Measurements from ENCODE around the gene IRF2BPL.

The IRF2BPL gene

GRCh38 chr14:77009014-77009413 is 19.5 kb downstream of the IRF2BPL start:
- no peak for DNase-seq

GRCh38 chr14:77008541-77008940 is 20.0 kb downstream of the IRF2BPL start:
- DNase-seq = no peak

DNA sequence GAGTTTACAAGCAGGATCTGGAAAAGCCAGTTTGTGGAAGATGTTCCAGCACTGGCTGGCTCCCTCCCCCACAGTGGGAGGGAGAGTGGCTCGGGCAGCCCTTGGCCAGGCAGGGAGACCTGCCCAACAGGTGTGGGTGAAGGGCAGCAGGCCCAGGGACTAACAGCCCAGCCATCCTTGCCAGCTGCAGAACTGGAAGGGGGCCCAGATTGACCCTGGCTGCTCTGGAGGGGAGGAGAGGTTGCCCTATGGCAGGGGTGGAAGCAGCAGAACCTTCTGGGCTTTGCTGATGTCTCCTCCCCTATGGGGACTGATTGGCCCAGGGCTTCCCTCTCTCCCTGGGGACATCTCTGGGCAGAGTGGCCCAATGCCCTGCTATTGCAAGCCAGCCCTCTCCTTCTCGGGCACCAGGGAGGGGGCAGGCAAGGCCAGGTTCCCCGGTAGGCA is 20.5 kb downstream of the IRF2BPL start:
- DNase-seq = no peak

- no peak for DNase-seq
Measured at GRCh38 chr14:77007183-77007974, 21.1 kb downstream of the IRF2BPL start.

DNA sequence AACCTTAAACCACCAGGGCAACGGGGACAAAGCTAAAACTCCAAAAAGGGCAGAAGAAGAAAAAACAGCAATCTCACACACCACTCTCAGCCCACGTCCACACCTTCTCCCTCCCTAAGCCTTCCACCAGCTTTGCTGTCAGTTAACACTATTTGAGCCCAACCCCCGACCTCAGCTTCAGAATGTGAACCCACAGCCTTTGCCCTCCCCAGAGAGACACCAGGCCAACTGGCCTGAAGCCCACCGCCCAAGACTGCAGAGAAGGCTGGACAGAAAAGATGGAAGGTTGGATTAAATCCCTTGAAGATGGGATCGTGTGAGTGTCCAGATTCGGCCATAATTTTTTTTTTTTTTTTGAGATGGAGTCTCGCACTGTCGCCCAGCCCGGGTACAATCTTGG is 22.4 kb downstream of the IRF2BPL start:
- DNase-seq = no peak

DNA sequence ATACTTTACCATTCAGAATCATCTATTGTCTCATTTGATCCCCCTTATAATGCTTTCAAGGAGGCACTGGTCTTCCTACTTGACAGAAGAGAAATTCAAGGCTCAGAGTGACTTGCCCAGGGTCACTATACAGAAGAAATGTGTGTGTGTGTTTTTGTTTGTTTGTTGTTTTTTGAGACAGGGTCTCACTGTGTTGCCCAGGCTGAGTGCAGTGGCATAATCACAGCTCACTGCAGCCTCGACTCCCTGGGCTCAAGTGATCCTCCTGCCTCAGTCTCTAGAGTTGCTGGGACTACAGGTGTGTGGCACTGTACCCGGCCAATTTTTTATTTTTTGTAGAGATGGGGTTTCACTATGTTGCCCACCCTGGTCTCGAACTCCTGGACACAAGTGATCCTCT is 22.9 kb downstream of the IRF2BPL start:
- DNase-seq = no peak

DNA sequence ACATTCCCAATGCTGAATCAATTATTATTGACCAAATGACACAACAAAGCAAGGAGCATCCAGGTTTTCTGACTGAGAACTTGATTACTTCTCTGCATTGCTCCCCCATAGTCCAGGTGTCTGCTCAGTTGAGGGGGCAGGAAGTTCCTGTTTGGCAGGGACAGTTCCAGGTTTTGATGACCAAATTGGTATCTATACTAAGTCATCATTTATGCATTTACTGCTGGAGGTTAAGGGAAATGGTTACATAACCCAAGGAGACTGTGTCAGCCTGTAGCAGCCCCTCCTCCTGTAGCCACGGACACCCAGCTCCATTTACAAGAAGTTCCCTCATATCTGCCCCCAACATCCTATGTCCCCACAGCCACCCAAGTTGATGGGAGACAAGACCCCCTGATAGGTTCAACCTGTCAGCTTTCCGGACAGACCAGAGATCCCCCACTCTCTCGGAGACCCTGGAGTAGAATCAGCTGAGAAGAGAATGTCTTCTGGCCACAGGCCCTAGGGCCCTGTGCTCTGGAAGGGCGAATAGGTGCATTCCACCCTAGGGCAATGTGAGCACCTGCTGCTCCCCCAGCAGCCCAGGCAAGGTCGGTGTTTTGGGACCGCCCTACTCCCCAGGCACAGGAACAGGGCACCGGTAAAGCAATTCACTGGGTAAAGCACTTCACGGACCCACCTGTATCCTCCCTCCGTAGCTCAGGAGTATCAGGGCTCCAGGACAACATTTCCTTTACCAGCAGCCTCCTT is 23.6 kb downstream of the IRF2BPL start:
- no peak for DNase-seq

DNA sequence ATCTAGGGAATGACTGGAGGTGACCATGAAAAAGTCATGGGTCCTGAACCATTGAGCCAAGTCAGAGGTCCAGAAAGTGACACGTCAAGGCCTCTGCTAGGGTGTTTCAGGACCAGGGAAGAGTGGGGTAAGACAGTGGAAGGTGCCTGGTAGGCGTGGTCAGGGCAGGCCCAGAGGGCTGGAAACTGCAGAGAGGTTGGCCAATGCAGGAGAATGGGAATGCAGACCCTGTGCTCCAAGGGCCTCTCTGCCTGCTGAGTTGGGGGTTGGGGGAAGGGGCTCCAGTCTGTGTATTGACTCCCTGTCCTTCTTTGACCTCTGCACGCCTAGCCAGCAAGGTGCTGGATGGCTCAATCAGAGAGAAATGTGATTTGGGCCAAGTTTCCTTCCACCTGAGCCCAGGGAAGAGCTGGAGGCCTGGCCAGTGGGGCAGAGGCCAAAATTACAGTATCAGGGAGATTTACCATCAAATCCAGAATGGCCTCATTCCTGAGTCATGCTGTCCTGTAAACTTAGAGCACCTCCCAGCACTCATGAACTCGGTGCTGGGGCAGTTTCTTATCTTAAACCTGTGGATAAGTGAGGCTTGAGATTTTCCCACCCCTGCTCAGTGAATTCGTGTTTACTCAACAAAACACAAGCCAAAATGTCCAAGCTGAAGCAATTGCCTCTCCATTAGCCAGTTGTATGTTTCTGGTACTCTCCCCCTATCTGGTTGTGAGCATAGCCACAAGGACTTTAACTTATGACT is 24.4 kb downstream of the IRF2BPL start:
- DNase-seq = no peak

DNA sequence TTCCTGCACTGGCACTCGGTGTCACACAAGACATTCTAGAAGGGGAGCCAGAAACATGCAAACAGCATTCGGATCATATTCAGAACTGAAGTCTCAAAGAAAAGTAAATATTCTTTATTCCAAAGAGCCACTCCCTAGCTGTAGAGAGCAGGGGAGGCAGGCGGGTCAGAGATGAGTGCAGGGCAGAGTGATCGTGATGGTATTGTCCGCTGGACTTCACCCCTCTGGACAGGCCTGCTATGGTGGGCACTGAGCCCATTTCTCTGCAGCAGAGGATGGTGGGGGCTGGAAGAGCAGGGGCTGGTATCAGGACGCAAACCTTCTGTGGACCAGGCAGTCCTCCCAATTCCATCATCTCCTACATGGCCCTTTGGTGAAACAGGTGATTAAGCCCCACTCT is 25.6 kb downstream of the IRF2BPL start:
- DNase-seq = no peak

- DNase-seq = no peak
Measured at GRCh38 chr14:77002335-77002734, 26.2 kb downstream of the IRF2BPL start.

DNA sequence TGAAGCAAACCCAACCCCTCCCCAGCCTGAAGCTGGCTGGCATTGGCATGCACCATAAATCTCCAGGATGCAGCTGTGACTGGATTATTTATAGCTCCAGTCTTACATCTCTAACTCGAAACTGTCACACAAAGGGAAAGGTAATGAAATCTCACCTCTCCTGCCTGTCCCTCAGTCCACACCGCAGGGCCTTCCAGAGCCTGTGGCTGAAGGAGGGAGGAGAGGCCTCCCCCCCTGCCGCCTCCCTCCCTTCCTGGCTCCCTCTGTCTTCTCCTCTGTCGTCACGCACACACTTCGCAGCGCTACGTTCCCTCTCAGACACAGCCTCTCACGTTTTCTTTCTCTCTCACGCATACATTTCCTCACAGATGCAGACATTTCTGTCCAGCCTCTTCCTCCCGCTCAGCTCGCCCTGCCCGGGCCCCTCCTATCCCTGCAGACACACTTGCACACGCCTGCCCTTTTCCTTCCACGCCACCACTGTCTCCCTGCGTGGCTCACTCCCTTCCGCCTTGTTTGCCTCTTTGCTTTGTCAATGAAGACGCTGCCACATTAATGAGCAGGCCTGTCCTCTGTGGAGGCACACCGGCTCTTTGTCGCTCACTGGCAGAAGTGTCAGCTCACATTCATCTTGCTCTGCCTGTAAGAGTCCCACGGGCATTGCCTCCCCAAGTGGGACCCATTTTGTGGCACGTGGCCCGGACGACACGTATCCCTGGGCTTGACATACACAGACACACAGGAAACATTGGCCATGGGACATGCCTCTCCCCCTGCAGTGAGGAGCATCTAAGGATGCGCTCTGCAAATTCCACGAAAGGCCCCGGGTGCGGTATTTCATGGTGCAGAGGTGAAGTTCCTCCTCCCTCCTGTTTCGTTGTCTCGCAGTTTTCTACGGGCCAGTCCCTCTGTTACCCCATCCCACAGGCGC is 27.9 kb downstream of the IRF2BPL start:
- DNase-seq = peak; percentile 26

DNA sequence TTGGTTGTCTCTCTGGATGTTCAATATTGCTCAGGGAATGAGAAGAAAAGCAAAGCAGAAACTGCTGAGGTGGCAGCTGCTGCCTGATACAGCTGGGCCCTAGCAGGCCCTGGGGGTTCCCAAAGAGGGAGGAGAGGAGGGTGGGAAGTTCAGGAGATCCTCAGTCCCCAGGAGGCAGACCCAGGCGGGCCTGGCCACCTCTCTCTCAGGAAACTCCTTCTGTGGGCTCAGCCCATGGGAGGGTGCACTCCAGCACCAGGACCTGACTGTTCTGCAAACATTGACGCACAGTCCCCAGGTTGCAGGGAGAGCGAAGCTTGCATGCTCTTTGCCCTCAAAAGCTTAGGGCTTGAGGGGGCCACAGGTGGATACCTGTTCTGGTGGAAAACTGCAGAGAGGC is 29.6 kb downstream of the IRF2BPL start:
- no peak for DNase-seq

DNA sequence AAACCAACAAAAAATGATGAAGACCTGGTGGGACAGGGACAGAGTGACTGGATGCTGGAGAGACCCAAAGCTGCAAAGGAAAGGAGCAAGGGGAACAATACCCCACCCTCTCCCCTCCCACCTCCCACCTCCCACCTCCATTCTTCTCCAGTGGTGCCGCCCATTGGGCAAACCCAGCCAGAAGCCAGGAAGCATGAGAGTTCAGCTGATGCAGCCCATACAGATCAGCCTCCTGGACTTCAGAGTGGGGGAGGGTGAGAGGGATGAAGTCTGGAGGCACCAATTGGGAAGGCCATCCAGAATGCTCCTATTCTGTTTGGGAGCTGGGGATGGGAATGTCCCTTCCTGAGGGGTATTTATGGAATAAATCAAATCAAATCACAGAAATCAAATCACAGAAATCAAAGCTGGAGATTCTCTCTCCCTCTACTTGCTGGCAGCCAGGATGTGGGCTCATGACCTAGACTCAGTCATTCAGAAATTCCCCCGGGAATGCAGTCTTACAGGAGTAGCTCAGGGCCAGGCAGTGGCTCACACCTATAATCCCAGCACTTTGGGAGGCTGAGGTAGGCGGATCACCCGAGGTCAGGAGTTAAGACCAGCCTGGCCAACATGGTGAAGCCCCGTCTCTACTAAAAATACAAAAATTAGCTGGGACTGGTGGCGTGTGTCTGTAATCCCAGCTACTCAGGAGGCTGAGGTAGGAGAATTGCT is 31.1 kb downstream of the IRF2BPL start:
- no peak for DNase-seq

- no peak for DNase-seq
Measured at GRCh38 chr14:76996563-76997146, 31.9 kb downstream of the IRF2BPL start.

DNA sequence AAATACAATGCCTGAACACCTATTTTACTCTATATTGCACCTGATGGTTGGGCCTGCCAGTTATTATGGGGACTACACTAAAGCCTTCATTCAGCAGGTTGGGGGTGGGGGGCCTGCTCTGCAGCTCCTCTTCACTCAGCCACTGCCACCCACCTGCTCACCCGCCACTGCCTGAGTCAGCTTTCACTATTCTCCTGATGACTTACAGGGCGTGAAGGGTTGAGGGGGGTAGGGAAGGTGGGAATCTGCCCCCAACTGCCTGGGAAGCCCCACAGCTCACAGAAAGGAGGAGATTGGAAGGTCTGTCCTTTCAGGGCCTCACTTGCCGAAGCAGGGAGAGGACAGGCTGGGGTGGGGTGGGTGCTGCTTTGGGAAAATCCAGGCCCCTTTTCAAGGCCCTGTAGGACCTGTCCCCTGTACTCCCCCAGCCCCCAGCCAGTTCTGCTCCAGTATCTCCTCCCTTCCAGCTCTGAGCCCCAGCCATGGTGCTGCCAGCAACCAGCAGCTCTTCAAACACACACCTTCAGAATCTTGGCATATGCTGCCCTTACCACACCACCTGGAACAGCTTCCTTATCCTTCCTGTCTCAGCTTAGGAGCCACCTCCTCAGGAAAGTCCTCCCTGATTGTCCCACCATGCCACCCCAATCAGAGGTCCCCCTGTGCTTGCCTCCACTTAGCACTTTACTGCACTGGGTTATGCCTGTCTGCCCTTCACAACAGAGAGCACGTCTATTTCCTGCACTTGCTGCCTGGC is 33.1 kb downstream of the IRF2BPL start:
- DNase-seq = no peak

- no peak for DNase-seq
Measured at GRCh38 chr14:76993752-76994151, 34.8 kb downstream of the IRF2BPL start.

GRCh38 chr14:76990084-76990483 is 38.4 kb downstream of the IRF2BPL start:
- DNase-seq = no peak

DNA sequence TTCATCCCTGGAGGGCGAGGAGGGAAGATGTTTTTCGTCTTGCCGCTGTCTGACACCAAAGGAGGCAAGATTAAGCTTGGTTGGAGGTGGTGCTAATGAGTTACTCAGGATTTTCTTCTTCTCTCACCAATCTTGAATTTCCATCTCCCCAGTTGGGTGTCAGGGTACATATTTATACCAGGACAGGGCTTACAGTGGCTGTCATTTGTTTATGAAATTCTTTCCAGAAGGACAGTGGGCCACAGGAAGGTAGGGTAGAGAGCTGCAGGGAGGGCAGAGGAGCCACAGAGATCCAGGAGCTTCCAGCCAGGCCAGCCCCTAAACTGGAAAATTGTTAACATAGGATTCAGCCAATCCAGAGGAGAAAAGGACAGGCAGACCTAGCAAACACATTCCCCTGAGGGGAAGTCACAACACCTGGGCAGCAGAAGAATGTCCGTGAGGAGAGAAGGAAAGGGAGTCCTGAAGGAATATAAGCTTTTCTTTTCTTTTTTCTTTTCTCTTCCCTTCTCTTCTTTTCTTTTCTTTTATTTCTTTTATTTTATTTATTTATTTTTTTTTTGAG is 40.5 kb downstream of the IRF2BPL start:
- no peak for DNase-seq

GRCh38 chr14:76986231-76986565 is 42.3 kb downstream of the IRF2BPL start:
- no peak for DNase-seq

- no peak for DNase-seq
Measured at GRCh38 chr14:76985540-76986230, 42.8 kb downstream of the IRF2BPL start.
